22Rv1 (cell line): ENCODE results near the gene TBC1D1.

ENCODE experiments used
- CTCF ChIP-seq: fragments of 450-650 bp; IDR thresholded peaks from 2 replicates; pipeline ENCODE4 v1.5.1; 2017; ENCODE audit warnings: mild to moderate bottlenecking
- ZFX ChIP-seq: fragments of 450-650 bp; IDR thresholded peaks from 2 replicates; pipeline ENCODE4 v1.6.1; 2017; ENCODE audit warnings: antibody characterized with exemption, borderline replicate concordance

GRCh38 chr4:37865450-37865849 is 25.4 kb upstream of the TBC1D1 start:
- TF ChIP-seq CTCF (no peak), ZFX (no peak)
